GM12875 (cell line): ENCODE measurements around the gene PLEKHM2.
"Not testable (repeated sequence)": the region's sequence is repeated elsewhere in the genome, so short reads cannot be mapped to it uniquely, and the experiment has no call there.

Source experiments
- H3K4me3 ChIP-seq: one replicate; pipeline ENCODE4 v1.5.1; 2011; ENCODE audit warnings: low read depth, low read length, control low read depth
- TF ChIP-seq, protein P1 (sequence below): IDR thresholded peaks from 2 replicates; pipeline ENCODE4 v1.5.1; 2011; ENCODE audit warnings: low read depth, mild to moderate bottlenecking, control low read depth, inconsistent platforms, low read length, moderate library complexity, borderline replicate concordance; ENCODE audit not compliant: insufficient read depth

PLEKHM2 gene

DNA sequence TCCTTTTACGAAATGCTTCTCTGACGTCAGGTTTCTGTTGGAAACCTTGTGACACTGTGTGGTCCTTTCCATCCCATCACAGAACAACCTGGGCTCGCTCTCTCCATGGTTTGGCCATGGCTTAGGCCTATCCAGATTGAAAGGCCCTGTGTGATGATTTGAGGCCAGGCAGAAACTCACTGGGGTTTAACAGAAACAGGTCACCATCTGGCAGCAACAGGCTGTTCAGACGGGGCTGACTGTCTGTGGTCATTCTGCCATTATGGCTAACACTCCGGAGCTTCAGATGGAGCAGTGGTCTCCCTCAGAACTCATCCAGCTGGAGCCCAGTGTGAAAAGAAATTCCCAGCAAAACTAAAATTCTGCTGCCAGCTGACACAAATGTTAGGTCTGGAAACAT lies 9.3 kb downstream of the PLEKHM2 start:
- TF ChIP-seq, protein P1, sequence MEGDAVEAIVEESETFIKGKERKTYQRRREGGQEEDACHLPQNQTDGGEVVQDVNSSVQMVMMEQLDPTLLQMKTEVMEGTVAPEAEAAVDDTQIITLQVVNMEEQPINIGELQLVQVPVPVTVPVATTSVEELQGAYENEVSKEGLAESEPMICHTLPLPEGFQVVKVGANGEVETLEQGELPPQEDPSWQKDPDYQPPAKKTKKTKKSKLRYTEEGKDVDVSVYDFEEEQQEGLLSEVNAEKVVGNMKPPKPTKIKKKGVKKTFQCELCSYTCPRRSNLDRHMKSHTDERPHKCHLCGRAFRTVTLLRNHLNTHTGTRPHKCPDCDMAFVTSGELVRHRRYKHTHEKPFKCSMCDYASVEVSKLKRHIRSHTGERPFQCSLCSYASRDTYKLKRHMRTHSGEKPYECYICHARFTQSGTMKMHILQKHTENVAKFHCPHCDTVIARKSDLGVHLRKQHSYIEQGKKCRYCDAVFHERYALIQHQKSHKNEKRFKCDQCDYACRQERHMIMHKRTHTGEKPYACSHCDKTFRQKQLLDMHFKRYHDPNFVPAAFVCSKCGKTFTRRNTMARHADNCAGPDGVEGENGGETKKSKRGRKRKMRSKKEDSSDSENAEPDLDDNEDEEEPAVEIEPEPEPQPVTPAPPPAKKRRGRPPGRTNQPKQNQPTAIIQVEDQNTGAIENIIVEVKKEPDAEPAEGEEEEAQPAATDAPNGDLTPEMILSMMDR: no peak
- no peak overlapping the region for H3K4me3 ChIP-seq

DNA sequence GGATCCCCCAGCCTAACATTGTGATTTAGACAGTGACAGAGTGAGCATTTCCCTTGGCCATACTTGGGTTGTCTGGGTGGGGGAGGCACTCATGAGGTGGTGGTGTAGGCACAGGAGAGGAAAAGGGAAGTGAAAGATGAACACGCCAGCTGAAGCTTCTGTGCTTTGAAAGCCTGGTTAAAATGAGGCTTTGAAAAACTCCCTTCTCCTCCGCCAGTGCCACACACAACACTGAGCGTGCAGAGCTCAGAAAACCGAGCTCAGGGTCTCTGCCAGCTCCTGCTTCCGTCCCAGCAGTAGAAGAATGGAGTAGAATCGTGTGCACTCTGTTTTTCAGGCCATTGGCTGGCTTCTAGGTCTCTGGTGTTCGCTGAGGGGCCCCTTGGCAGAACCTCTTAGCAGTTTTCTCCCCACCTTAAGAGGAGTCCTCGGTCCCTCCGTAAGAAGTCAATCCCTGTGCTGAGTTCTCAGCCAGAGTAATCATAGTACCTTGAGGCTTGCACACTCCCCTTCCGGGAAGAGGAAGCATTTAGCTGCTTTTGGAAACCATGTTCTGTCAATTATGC lies 12.9 kb downstream of the PLEKHM2 start:
- TF ChIP-seq, protein P1: no peak
- H3K4me3 ChIP-seq: peak overlapping the region; percentile 38

DNA sequence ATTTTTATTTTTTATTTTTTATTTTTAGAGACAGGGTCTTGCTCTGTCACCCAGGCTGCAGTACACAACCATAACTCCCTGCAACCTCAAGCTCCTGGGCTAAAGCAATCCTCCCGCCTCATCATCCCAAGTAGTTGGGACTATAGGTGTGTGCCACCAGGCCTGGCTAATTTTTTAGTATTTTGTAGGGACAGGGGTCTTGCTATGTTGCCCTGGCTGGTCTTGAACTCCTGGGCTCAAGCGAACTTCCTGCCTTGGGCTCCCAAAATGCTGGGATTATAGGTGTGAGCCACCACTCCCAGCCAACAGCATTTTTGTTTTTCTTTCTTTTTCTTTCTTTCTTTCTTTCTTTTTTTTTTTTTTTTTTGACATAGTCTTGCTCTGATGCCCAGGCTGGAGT lies 14.1 kb downstream of the PLEKHM2 start:
- TF ChIP-seq, protein P1: no peak
- no peak overlapping the region for H3K4me3 ChIP-seq

DNA sequence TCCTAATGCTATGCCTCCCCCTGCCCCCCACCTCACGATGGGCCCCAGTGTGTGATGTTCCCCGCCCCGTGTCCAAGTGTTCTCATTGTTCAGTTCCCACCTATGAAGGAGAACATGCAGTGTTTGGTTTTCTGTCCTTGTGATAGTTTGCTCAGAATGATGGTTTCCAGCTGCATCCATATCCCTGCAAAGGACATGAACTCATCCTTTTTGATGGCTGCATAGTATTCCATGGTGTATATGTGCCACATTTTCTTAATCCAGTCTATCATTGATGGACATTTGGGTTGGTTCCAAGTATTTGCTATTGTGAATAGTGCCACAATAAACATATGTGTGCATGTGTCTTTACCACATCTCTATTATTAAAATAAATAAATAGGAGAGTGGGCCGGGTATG lies 15.2 kb downstream of the PLEKHM2 start:
- H3K4me3 ChIP-seq: not testable (repeated sequence)

DNA sequence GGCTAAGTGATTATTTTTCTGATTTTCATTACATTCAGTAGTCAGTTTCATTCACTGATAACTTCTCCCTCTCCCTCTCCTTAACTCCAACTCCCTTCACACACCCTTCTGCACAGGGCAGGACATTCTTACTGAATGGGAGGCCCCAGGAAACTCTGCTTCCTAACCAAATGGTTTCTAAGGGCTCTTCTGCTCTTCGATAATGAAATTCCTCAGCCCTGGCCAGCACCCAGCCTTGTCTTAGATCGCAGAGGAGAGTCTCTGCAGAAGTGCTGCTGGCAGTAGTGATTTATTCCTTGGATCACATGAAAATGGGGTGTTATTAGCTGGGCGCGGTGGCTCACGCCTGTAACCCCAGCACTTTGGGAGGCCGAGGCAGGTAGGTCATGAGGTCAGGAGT lies 16.4 kb downstream of the PLEKHM2 start:
- TF ChIP-seq, protein P1: no peak
- H3K4me3 ChIP-seq: no peak overlapping the region

DNA sequence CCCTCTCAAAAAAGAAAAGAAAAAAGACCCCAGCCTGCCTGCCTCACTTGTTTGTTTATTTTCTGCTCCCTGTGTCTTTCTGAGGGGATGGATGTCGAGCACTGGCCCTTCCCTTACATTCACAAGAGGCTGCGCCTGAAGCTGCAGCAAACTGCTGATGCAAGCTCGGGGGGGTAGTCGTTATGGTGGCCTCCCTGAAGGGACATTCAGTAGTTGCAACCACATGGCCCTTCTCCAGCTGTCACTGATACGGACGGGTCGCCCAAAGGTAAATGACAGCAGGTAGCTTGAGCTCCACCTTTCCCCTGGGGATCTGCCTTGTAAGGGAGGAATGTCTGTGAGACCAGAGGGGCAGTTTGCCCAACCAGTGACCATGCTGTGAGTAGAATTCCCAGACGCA lies 17.7 kb downstream of the PLEKHM2 start:
- H3K4me3 ChIP-seq: no peak overlapping the region
- TF ChIP-seq, protein P1: no peak

DNA sequence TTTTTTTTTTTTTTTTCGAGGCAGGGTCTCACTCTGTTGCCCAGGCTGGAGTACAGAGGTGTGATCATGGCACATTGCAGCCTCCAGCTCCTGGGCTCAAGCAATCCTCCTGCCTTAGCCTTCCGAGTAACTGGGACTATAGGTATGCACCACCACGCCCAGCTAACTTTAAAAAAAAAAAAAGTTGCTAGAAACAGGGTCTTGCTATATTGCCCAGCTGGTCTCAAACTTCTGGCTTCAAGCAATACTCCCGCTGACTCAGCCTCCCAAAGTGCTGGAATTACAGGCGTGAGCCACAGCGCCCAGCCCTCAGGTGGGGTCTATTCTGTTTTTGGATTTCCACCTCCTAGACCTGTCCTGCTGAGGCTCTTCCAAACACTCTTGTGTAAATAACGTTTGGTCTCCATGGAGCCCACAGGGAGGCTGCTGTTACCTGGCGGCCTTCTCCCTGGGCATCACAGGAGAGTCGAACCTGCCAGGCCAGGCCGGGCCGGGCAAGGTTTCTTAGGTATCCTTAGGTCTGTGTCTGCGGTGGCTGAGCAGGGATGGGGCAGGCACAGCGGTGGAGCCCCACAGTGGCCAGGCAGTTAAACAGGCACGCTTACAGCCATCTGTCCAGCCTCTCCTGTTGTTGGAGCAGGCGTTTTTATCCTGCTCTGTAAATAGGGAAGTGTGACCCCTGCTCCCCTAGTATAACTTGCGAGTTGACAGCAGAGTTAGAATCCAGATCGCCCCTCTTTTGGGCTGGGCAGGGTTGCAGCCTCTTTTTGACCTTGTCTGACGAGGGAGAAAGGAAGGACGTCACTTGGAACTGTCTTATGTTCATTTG lies 18.8 kb downstream of the PLEKHM2 start:
- TF ChIP-seq, protein P1: no peak
- H3K4me3 ChIP-seq: no peak overlapping the region
